HCT116 (cell line): ENCODE results near the gene UBR2. TPM values are rescaled to one million over a fixed set of nuclear protein-coding genes. Genes with fewer than 3 reads are reported as not detected.

Experiments
- ATAC-seq: fragments of 200-7000 bp; cut with Tn5 transposase; 2 replicates; pipeline ENCODE4 v1.9.1; 2020; ENCODE audit warnings: mild to moderate bottlenecking, moderate library complexity
- BruUV-seq: library from RNA; stranded (reverse); fragments of 400-500 nt; replicated peaks from 2 replicates; lab custom pipeline; 2021; lab: Mats Ljungman, UMichigan
- CTCF ChIA-PET: fragments of 300-600 bp; sonication (Branson Sonifier 250); formaldehyde crosslinking; loops from one replicate; lab custom pipeline; 2021; ENCODE audit warnings: antibody characterized with exemption; lab: Charles Lee
- POLR2A ChIA-PET: fragments of 300-600, 350-600 bp; sonication (Branson Sonifier 250); formaldehyde crosslinking; loops from one replicate; lab custom pipeline; 2021; ENCODE audit warnings: antibody characterized with exemption; lab: Charles Lee
- RAD21 ChIA-PET, 2 experiments: fragments of 300-600 bp; sonication (Branson Sonifier 250); formaldehyde crosslinking; loops; one replicate each; lab custom pipeline; 2023; ENCODE audit warnings: low total read pairs in 2 of 2; ENCODE audit not compliant: uncharacterized antibody in 2 of 2, unreplicated experiment in 2 of 2, low non-redundant PET in 1 of 2; lab: Charles Lee
- DNase-seq: peaks from one replicate; pipeline ENCODE4 v3.0.0-alpha.2; 2010; ENCODE audit warnings: low read depth, low spot score
- H2AFZ ChIP-seq: fragments of 200-600 bp; shearing (Covaris generic), sonication (generic); 2 replicates; pipeline ENCODE4 v1.6.1; 2017; ENCODE audit warnings: low read depth, mixed run types, mixed read lengths, antibody characterized with exemption, low read length; ENCODE audit not compliant: poor library complexity, severe bottlenecking
- H3K27ac ChIP-seq: 2 replicates; pipeline ENCODE4 v1.5.1; 2012; ENCODE audit warnings: low read depth, low read length
- H3K27me3 ChIP-seq: fragments of 200-600 bp; sonication (generic); 2 replicates; pipeline ENCODE4 v1.6.1; 2016; ENCODE audit warnings: mixed run types, low read length, mixed read lengths; ENCODE audit not compliant: insufficient read depth
- H3K36me3 ChIP-seq, 2 experiments: fragments of 200-500 bp in 1 of 2; fragments of 200-600 bp in 1 of 2; sonication (Bioruptor generic) in 1 of 2; sonication (generic) in 1 of 2; 2 replicates each; pipeline versions ENCODE4 v1.5.1 to v1.6.1; 2014 to 2016; ENCODE audit warnings: low read length in 2 of 2, inconsistent platforms in 1 of 2, mixed read lengths in 1 of 2, mixed run types in 1 of 2; ENCODE audit not compliant: insufficient read depth in 2 of 2, control insufficient read depth in 1 of 2
- H3K4me1 ChIP-seq, 2 experiments: fragments of 200-600 bp in 1 of 2; sonication (generic) in 1 of 2; 2 replicates each; pipeline versions ENCODE4 v1.5.1 to v1.6.1; 2012 to 2017; ENCODE audit warnings: low read length in 2 of 2, inconsistent platforms in 1 of 2, mild to moderate bottlenecking in 1 of 2, mixed read lengths in 1 of 2, mixed run types in 1 of 2, moderate library complexity in 1 of 2; ENCODE audit not compliant: insufficient read depth in 2 of 2, control insufficient read depth in 1 of 2
- H3K4me2 ChIP-seq: fragments of 200-600 bp; sonication (generic); 2 replicates; pipeline ENCODE4 v1.6.1; 2017; ENCODE audit warnings: mixed run types, low read length, mixed read lengths
- H3K4me3 ChIP-seq, 2 experiments: fragments of 200-600 bp in 1 of 2; sonication (generic) in 1 of 2; replicated peaks in 1 of 2; 2 replicates each; pipeline ENCODE4 v1.5.1; 2011 to 2016; ENCODE audit warnings: low read length in 2 of 2, control low read depth in 1 of 2, low read depth in 1 of 2, mild to moderate bottlenecking in 1 of 2, mixed read lengths in 1 of 2, mixed run types in 1 of 2
- H3K79me2 ChIP-seq: fragments of 200-600 bp; sonication (generic); 2 replicates; pipeline ENCODE4 v1.6.1; 2017; ENCODE audit warnings: mild to moderate bottlenecking, mixed run types, low read length, moderate library complexity, mixed read lengths; ENCODE audit not compliant: insufficient read depth
- H3K9ac ChIP-seq: fragments of 200-600 bp; sonication (generic); 2 replicates; pipeline ENCODE4 v1.6.1; 2016; ENCODE audit warnings: low read length, mixed read lengths
- H3K9me2 ChIP-seq: fragments of 200-600 bp; sonication (generic), shearing (Covaris generic); 2 replicates; pipeline ENCODE4 v1.6.1; 2017; ENCODE audit warnings: mixed run types, mild to moderate bottlenecking, moderate library complexity; ENCODE audit not compliant: insufficient read depth
- H3K9me3 ChIP-seq, 2 experiments: fragments of 200-500 bp in 1 of 2; fragments of 200-600 bp in 1 of 2; sonication (Bioruptor generic) in 1 of 2; sonication (generic) in 1 of 2; 2 replicates each; pipeline ENCODE4 v1.6.1; 2014 to 2017; ENCODE audit warnings: low read length in 2 of 2, mixed read lengths in 2 of 2, inconsistent platforms in 1 of 2, low read depth in 1 of 2, mild to moderate bottlenecking in 1 of 2, mixed run types in 1 of 2, moderate library complexity in 1 of 2; ENCODE audit not compliant: control insufficient read depth in 1 of 2, insufficient read depth in 1 of 2
- H4K20me1 ChIP-seq: fragments of 200-600 bp; sonication (generic), shearing (Covaris generic); 2 replicates; pipeline ENCODE4 v1.6.1; 2017; ENCODE audit warnings: mixed run types, mild to moderate bottlenecking, moderate library complexity; ENCODE audit not compliant: insufficient read depth
- CEBPB ChIP-seq: IDR thresholded peaks from 2 replicates; pipeline ENCODE4 v1.6.1; 2012; ENCODE audit warnings: low read depth
- CTCF ChIP-seq, 3 experiments: fragments of 200-600 bp in 1 of 3; sonication (generic) in 1 of 3; IDR thresholded peaks in 2 of 3; conservative IDR thresholded peaks in 1 of 3; 2 replicates each; pipeline ENCODE4 v1.5.1; 2012 to 2017; ENCODE audit warnings: low read depth in 2 of 3, low read length in 2 of 3, antibody characterized with exemption in 1 of 3, borderline replicate concordance in 1 of 3, control low read depth in 1 of 3, mild to moderate bottlenecking in 1 of 3, mixed read lengths in 1 of 3, mixed run types in 1 of 3, moderate library complexity in 1 of 3; ENCODE audit not compliant: insufficient read depth in 1 of 3
- EGR1 ChIP-seq: IDR thresholded peaks from 2 replicates; pipeline ENCODE4 v1.6.1; 2012; ENCODE audit warnings: low read depth
- EZH2 ChIP-seq: fragments of 200-600 bp; sonication (generic); IDR thresholded peaks from 2 replicates; pipeline ENCODE4 v1.6.1; 2017; ENCODE audit warnings: antibody characterized with exemption, mixed run types
- EZH2phosphoT487 ChIP-seq: fragments of 200-600 bp; IDR thresholded peaks from 2 replicates; pipeline ENCODE4 v1.6.1; 2018; ENCODE audit warnings: antibody characterized with exemption, borderline replicate concordance
- FOSL1 ChIP-seq: IDR thresholded peaks from 2 replicates; pipeline ENCODE4 v1.6.1; 2012; ENCODE audit warnings: low read depth
- JUND ChIP-seq: IDR thresholded peaks from 2 replicates; pipeline ENCODE4 v1.6.1; 2012
- POLR2A ChIP-seq: IDR thresholded peaks from 2 replicates; pipeline ENCODE4 v1.7.0; 2011; ENCODE audit warnings: borderline replicate concordance; ENCODE audit not compliant: insufficient read depth, insufficient read length; ENCODE audit errors: extremely low read depth
- POLR2AphosphoS5 ChIP-seq: IDR thresholded peaks from 2 replicates; pipeline ENCODE4 v1.6.1; 2011; ENCODE audit warnings: mild to moderate bottlenecking, low read depth, low read length, moderate library complexity
- RAD21 ChIP-seq: IDR thresholded peaks from 2 replicates; pipeline ENCODE4 v1.6.1; 2012; ENCODE audit warnings: low read depth, mild to moderate bottlenecking
- SIN3A ChIP-seq: IDR thresholded peaks from 2 replicates; pipeline ENCODE4 v1.6.1; 2012; ENCODE audit warnings: low read depth
- SRF ChIP-seq: IDR thresholded peaks from 2 replicates; pipeline ENCODE4 v1.6.1; 2012; ENCODE audit warnings: low read depth
- TCF7L2 ChIP-seq: IDR thresholded peaks from 2 replicates; pipeline ENCODE4 v1.7.0; 2011; ENCODE audit warnings: borderline replicate concordance, inconsistent platforms; ENCODE audit not compliant: insufficient read depth, insufficient read length; ENCODE audit errors: extremely low read depth
- YY1 ChIP-seq: IDR thresholded peaks from 2 replicates; pipeline ENCODE4 v1.6.1; 2011; ENCODE audit warnings: low read length, low read depth, moderate library complexity, mild to moderate bottlenecking; ENCODE audit not compliant: insufficient replicate concordance; ENCODE audit errors: extremely low read depth
- ZBTB33 ChIP-seq: IDR thresholded peaks from 2 replicates; pipeline ENCODE4 v1.6.1; 2011; ENCODE audit warnings: mild to moderate bottlenecking, low read length, moderate library complexity; ENCODE audit not compliant: insufficient replicate concordance; ENCODE audit errors: extremely low read depth
- ZFX ChIP-seq: fragments of 450-650 bp; IDR thresholded peaks from 2 replicates; pipeline ENCODE4 v1.6.1; 2017
- intact Hi-C: fragments of 100-400 bp; cut with micrococcal nuclease; formaldehyde crosslinking; loops from 2 replicates; pipeline ENCODE4 v1.10.0; 2022
- total RNA-seq: library from RNA; stranded (reverse); gene quantifications from one replicate; pipeline ENCODE4 v1.2.1, GENCODE V29; 2021; ENCODE audit not compliant: unreplicated experiment
- TF ChIP-seq, protein P1 (sequence below): IDR thresholded peaks from 2 replicates; pipeline ENCODE4 v1.6.1; 2012; ENCODE audit warnings: low read depth

Gene UBR2
- total RNA-seq, 1 experiment from 2014 or later = 20.5 TPM

GRCh38 chr6:42547407-42548329 is 16.2 kb upstream of the UBR2 start:
- Histone ChIP-seq H2AFZ (peak overlapping the region; percentile 82), H3K4me3 (peak overlapping the region; percentile 55 to 58), H3K27ac (peak overlapping the region; percentile 18), H3K79me2 (no peaks in the 10 kb centered on the region), H3K9me3 (no peaks in the 10 kb centered on the region), H3K9me2 (no peaks in the 10 kb centered on the region), H3K27me3 (no peaks in the 10 kb centered on the region), H3K36me3 (no peaks in the 10 kb centered on the region), H4K20me1 (no peaks in the 10 kb centered on the region), H3K4me2 (peak overlapping the region; percentile 75), H3K4me1 (peaks cover 9 to 16% of the 10 kb centered on the region in 2 experiments; a peak in 3 of 4 replicates), H3K9ac (peak overlapping the region; percentile 42)
- CTCF ChIA-PET = interaction anchor here (0.6 to 3.0 kb wide), 52 partner anchors 9 to 763 kb away, joined by 3 to 59 read pairs (median 4); partner anchors contain the start of genes C6orf132, TRERF1 and UBR2
- intact Hi-C loops = loop anchor here (1.0 to 10.0 kb wide), 4 partner anchors 238 to 493 kb away; partner anchors contain the start of gene TAF8
- POLR2A ChIA-PET = interaction anchor here (0.6 to 3.2 kb wide), 10 partner anchors 10 to 329 kb away, joined by 3 to 12 read pairs (median 7); partner anchors contain the start of genes TBCC, TRERF1 and UBR2
- ATAC-seq (peak; percentile 96), DNase-seq (peak; percentile 64)
- RAD21 ChIA-PET = interaction anchor here (0.5 to 1.8 kb wide), 10 partner anchors 16 to 380 kb away, joined by 3 to 18 read pairs (median 4); partner anchors contain the start of genes TRERF1 (in 1 of the 2) and UBR2 (in 1 of the 2)
- BruUV-seq = TSS peak; percentile 59
- TF ChIP-seq YY1 (peak; percentile 28), POLR2A (no peak), CEBPB (no peak), CTCF (IDR thresholded peaks at IDR 0.05 in 2 of 3, conservative IDR thresholded peaks at IDR 0.05 in 1 of 3; ENCODE audit: borderline replicate concordance in 1 of 3, insufficient read depth in 1 of 3, low read depth in 2 of 3, low read length in 2 of 3) (peak; percentile 93 to 99 (median 99)), FOSL1 (no peak), EGR1 (no peak), JUND (no peak), SIN3A (no peak), RAD21 (peak; percentile 97), TCF7L2 (peak; percentile 38), ZFX (no peak), SRF (no peak), ZBTB33 (no peak), EZH2 (no peak), EZH2phosphoT487 (no peak), POLR2AphosphoS5 (peak; percentile 50)
- TF ChIP-seq, protein P1, sequence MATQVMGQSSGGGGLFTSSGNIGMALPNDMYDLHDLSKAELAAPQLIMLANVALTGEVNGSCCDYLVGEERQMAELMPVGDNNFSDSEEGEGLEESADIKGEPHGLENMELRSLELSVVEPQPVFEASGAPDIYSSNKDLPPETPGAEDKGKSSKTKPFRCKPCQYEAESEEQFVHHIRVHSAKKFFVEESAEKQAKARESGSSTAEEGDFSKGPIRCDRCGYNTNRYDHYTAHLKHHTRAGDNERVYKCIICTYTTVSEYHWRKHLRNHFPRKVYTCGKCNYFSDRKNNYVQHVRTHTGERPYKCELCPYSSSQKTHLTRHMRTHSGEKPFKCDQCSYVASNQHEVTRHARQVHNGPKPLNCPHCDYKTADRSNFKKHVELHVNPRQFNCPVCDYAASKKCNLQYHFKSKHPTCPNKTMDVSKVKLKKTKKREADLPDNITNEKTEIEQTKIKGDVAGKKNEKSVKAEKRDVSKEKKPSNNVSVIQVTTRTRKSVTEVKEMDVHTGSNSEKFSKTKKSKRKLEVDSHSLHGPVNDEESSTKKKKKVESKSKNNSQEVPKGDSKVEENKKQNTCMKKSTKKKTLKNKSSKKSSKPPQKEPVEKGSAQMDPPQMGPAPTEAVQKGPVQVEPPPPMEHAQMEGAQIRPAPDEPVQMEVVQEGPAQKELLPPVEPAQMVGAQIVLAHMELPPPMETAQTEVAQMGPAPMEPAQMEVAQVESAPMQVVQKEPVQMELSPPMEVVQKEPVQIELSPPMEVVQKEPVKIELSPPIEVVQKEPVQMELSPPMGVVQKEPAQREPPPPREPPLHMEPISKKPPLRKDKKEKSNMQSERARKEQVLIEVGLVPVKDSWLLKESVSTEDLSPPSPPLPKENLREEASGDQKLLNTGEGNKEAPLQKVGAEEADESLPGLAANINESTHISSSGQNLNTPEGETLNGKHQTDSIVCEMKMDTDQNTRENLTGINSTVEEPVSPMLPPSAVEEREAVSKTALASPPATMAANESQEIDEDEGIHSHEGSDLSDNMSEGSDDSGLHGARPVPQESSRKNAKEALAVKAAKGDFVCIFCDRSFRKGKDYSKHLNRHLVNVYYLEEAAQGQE = no peak
